HL-60/S4 treated with phorbol 12-myristate 13-acetate at 8.2 ng/mL for 4 days and 3 days (cell line): Measurements from ENCODE around the gene EVI5L.

Experiments
- in situ Hi-C: fragments of 300-500 bp; cut with MboI; formaldehyde crosslinking; loops from 2 replicates; pipeline ENCODE4 v1.15.0; 2022; ENCODE audit warnings: low sequenced_read_pairs

The EVI5L gene

DNA sequence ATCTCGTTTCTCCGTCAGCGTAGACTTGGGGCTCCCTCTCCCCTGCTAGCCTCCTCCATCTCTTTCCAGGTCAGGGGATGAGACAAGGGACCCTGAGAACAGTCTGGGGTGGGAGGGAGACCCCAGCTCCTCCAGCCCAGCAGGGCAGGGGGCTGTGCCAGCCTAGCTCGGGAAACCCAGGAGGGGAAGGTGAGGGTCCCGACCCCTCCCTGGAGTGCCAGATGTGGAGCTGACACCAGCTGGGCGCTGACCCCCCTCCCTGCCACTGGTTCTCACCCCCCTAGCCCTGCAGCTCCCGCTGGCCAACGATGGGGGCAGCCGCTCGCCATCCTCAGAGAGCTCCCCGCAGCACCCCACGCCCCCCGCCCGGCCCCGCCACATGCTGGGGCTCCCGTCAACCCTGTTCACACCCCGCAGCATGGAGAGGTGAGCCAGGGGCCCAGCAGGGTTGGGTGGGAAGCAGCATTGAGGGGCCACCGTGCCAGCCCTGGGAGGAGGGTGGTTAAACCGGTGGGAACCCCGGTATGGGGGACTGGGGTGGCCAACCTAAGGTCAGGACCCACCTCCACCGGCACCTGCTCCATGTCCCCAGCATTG, 79.6 kb downstream of the EVI5L start:
- in situ Hi-C loops: no loop called here

DNA sequence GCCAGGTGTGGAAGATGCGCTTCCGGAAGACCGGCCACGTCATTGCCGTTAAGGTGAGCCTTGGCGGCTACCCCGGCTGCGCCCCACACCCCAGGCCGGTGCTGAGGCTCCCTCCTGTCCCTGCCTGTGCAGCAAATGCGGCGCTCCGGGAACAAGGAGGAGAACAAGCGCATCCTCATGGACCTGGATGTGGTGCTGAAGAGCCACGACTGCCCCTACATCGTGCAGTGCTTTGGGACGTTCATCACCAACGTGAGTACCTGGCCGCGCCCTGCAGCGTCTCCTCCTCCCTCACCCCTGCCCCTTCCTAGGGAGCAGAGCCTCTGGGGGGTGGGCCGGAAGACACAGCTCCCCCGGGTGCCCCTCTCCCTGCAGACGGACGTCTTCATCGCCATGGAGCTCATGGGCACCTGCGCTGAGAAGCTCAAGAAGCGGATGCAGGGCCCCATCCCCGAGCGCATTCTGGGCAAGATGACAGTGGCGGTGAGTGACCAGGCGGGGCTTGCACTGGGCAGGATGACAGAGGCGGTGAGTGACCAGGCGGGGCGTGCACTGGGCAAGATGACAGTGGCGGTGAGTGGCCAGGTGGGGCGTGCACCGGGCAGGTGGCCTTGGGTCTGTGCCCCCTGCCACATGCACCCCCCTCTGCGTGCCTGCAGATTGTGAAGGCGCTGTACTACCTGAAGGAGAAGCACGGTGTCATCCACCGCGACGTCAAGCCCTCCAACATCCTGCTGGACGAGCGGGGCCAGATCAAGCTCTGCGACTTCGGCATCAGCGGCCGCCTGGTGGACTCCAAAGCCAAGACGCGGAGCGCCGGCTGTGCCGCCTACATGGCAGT, 80.5 kb downstream of the EVI5L start:
- in situ Hi-C loops: no loop called here

DNA sequence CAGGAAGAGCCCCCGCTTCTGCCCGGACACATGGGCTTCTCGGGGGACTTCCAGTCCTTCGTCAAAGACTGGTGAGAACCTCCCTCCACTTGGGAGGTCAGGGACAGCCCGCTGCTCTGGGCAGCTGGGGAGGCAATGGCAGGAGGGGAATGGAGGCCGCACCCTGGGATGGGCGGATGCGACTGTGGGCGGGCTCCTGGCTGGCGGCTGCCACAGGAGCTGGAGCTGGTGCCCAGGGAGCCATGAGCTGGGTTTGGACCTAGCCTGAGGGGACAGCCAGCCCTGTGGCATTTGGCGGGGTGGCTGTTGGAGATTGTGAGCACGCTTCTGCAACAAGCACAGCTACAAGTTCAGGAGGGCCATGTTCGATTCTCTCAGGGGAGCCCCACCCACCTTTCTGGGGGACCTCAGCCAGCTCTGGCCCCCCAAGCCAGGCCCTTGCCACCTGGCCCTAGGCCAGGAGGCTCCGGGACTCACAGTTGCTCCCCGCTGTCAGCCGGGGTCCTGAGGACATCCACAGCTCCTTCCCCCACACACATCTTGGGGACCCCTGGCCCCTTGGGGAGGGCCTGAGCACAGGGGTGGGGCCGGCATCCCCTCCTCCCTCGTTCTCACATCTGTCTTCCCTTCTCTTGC, 81.6 kb downstream of the EVI5L start:
- in situ Hi-C loops: no loop called here

DNA sequence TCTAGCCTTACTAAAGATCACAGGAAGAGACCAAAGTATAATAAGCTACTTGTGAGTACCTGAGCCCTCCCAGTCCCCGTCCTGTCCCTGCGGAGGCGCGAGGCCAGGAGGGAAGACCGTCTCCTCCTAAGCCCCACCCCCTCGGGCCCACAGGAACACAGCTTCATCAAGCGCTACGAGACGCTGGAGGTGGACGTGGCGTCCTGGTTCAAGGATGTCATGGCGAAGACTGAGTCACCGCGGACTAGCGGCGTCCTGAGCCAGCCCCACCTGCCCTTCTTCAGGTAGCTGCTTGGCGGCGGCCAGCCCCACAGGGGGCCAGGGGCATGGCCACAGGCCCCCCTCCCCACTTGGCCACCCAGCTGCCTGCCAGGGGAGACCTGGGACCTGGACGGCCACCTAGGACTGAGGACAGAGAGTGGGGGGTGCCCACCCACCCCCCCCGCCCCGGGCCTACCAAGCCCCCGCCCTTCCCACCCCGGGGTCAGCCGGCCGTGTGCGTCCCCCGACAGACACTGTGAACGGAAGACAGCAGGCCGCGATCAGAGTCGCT, 82.2 kb downstream of the EVI5L start:
- in situ Hi-C loops: no loop called here

DNA sequence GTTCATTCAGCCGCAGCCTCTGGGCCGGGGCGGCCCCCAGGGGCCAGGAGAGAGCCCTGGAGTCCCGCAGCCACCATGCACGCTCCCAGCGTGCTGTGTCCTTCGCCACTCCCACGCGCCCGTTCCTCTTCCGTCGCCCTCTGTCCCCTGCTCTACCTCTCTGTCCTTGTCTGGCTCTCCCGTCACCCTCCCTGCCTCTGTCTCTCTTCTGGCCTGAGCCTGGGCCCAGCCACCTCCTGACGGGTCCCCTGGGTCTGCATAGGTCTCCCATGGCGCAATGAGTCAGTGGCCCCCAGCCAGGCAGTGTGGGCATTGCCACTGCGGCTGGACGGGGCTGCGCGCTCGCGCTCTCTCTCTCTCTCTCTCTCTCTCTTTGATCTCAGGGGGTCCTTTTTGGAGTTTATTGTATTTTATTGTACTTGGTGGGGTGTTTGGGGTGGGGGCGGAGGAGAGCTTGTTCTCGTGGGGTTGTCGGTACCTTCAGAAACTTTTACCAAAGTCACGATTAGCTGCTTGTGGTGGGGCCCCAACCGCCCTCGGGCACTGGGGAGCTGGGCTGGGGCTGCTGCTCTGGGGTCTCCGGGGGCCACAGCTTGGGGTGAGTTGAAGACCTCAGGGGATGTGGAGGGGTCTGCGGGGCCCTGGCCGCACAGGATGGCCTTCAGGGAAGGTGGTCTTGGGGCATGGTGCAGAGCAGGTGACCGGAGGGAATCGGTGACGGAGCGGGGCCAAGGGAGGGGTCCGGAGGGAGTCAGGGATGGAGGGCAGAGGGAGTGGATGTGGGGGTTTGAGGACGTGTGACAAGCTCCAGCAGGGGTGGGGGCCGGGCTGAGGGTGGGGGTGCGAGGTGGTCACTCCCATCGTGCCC, 82.9 kb downstream of the EVI5L start:
- in situ Hi-C loops: no loop called here

DNA sequence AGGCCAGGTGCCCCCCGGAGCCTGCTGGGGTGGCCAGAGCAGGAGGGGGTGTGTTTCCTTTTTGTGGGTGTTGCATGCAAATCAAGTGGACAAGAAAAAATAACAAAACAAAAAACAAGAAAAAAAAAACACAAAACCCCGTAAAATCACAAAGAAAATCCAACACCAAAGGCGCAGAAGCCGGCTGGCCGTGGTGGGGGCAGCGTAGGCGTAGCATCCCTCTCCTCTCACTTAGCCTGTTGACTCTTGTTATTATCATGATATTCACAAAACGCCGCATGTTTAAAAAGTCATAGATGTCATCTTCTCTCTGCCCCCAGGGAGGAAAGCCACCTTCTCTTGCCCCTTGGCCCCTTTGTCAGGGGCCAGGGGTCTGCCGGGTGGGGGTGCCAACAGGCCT, 83.6 kb downstream of the EVI5L start:
- in situ Hi-C loops: no loop called here

DNA sequence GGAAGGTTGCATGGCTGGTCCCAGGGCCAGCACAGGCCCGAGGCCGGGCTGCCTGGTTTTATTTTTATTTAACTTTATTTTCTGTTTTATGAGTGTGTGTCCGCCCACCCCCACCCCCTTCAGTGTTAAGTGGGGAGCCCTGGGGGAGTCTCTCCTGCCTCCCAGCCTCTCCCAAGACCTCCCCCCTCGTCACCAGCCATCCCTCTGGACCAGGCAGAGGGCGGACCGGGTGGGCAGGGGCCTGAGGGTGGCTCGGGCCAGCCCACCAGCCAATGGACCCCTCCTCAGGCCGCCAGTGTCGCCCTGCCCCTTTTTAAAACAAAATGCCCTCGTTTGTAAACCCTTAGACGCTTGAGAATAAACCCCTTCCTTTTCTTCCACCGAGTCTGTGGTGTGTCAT, 84.1 kb downstream of the EVI5L start:
- in situ Hi-C loops: no loop called here
